HepG2 (cell line): ENCODE measurements around the gene FBRSL1. TPM values are rescaled to one million over a fixed set of nuclear protein-coding genes. Genes with fewer than 3 reads are reported as not detected.

Experiments used
- ATAC-seq: fragments of 200-7000 bp; cut with Tn5 transposase; 3 replicates; pipeline ENCODE4 v1.9.1; 2020; ENCODE audit warnings: mild to moderate bottlenecking, moderate library complexity
- BruUV-seq: library from RNA; stranded (reverse); fragments of 400-500 nt; replicated peaks from 2 replicates; lab custom pipeline; 2021; lab: Mats Ljungman, UMichigan
- CTCF ChIA-PET: fragments of 300-600 bp; formaldehyde crosslinking; extraction: SDS; loops from one replicate; lab custom pipeline; 2021; ENCODE audit warnings: low total read pairs, inconsistent platforms, low intra/inter-chr PET ratio; lab: Yijun Ruan, JAX
- POLR2A ChIA-PET: fragments of 350-600 bp; sonication (Branson Sonifier 250); formaldehyde crosslinking; loops from one replicate; lab custom pipeline; 2020; ENCODE audit warnings: antibody characterized with exemption, inconsistent platforms; lab: Yijun Ruan, JAX
- DNase-seq: peaks from one replicate; pipeline ENCODE4 v3.0.0-alpha.2; 2015; ENCODE audit warnings: low spot score
- FAIRE-seq: peaks from 3 replicates; lab custom pipeline; 2011; peaks lifted over from hg19 to GRCh38; lab: Jason Lieb, UNC
- H2AFZ ChIP-seq: one replicate; pipeline ENCODE4 v1.6.1; 2011; ENCODE audit warnings: low read length, inconsistent platforms
- H3K27ac ChIP-seq: fragments of 300-600 bp; 3 replicates; pipeline ENCODE4 v1.8.0; 2011; ENCODE audit warnings: mixed run types, mild to moderate bottlenecking, mixed read lengths, low read length, inconsistent platforms; ENCODE audit not compliant: insufficient read depth; ENCODE audit errors: extremely low read length
- H3K27me3 ChIP-seq, 2 experiments: fragments of 200-600 bp in 1 of 2; 2 replicates in 1 of 2; 3 replicates in 1 of 2; pipeline versions ENCODE4 v1.6.0 to v1.8.0; 2011; ENCODE audit warnings: low read length in 2 of 2, mild to moderate bottlenecking in 2 of 2, moderate library complexity in 2 of 2, inconsistent platforms in 1 of 2; ENCODE audit not compliant: insufficient read depth in 2 of 2, control insufficient read depth in 1 of 2
- H3K36me3 ChIP-seq, 2 experiments: fragments of 200-600 bp in 1 of 2; replicated peaks in 1 of 2; 2 replicates in 1 of 2; 3 replicates in 1 of 2; pipeline versions ENCODE4 v1.5.1 to v1.8.0; 2011; ENCODE audit warnings: low read length in 2 of 2, inconsistent platforms in 1 of 2; ENCODE audit not compliant: insufficient read depth in 2 of 2, control insufficient read depth in 1 of 2
- H3K4me1 ChIP-seq: 2 replicates; pipeline ENCODE4 v1.5.1; 2012; ENCODE audit warnings: low read length, inconsistent platforms; ENCODE audit not compliant: insufficient read depth
- H3K4me2 ChIP-seq: 2 replicates; pipeline ENCODE4 v1.6.0; 2011; ENCODE audit warnings: low read depth, low read length, inconsistent platforms
- H3K4me3 ChIP-seq, 3 experiments: fragments of 200-600 bp in 1 of 3; sonication (generic), shearing (Covaris generic) in 1 of 3; replicated peaks in 1 of 3; 2 replicates each; pipeline ENCODE4 v1.5.1; 2011 to 2016; ENCODE audit warnings: low read length in 3 of 3, inconsistent platforms in 2 of 3, low read depth in 2 of 3, mild to moderate bottlenecking in 2 of 3, control low read depth in 1 of 3, mixed read lengths in 1 of 3; ENCODE audit not compliant: insufficient read depth in 1 of 3
- H3K79me2 ChIP-seq: one replicate; pipeline ENCODE4 v1.6.1; 2011; ENCODE audit warnings: low read length, inconsistent platforms; ENCODE audit not compliant: insufficient read depth
- H3K9ac ChIP-seq: 2 replicates; pipeline ENCODE4 v1.6.0; 2011; ENCODE audit warnings: mild to moderate bottlenecking, low read depth, low read length, inconsistent platforms; ENCODE audit not compliant: insufficient read depth
- H3K9me3 ChIP-seq: 2 replicates; pipeline ENCODE4 v1.5.1; 2012; ENCODE audit warnings: mild to moderate bottlenecking, low read length
- H4K20me1 ChIP-seq: 2 replicates; pipeline ENCODE4 v1.6.0; 2011; ENCODE audit warnings: inconsistent platforms, mild to moderate bottlenecking, low read length, moderate library complexity; ENCODE audit not compliant: insufficient read depth
- CHD2 ChIP-seq: IDR thresholded peaks from 2 replicates; pipeline ENCODE4 v1.6.1; 2011; ENCODE audit warnings: low read depth, low read length, improper control_type of control experiment
- EEA1 ChIP-seq: sonication (generic); formaldehyde crosslinking; IDR thresholded peaks from 2 replicates; pipeline ENCODE4 v1.5.1; 2020; ENCODE audit warnings: mild to moderate bottlenecking, missing genetic modification reagents, borderline replicate concordance
- MAFF ChIP-seq: IDR thresholded peaks from 2 replicates; pipeline ENCODE4 v1.6.1; 2011; ENCODE audit warnings: low read depth, low read length, improper control_type of control experiment
- ZBTB38 ChIP-seq: sonication (generic); formaldehyde crosslinking; IDR thresholded peaks from 2 replicates; pipeline ENCODE4 v1.5.1; 2020; ENCODE audit warnings: mild to moderate bottlenecking, missing genetic modification reagents
- ZFP36L1 ChIP-seq: sonication (generic); formaldehyde crosslinking; IDR thresholded peaks from 2 replicates; pipeline ENCODE4 v1.8.0; 2022; ENCODE audit warnings: mild to moderate bottlenecking, missing genetic modification reagents, moderate library complexity
- ZKSCAN1 ChIP-seq: fragments of 150-350 bp; IDR thresholded peaks from 2 replicates; pipeline ENCODE4 v1.6.1; 2014; ENCODE audit warnings: low read length
- ZNF788 ChIP-seq: sonication (generic); formaldehyde crosslinking; IDR thresholded peaks from 2 replicates; pipeline ENCODE4 v1.5.0; 2020; ENCODE audit warnings: mild to moderate bottlenecking, missing genetic modification reagents, borderline replicate concordance
- ZSCAN22 ChIP-seq: sonication (generic); formaldehyde crosslinking; IDR thresholded peaks from 2 replicates; pipeline ENCODE4 v1.4.0; 2020; ENCODE audit warnings: mild to moderate bottlenecking, missing genetic modification reagents
- WGBS: methylation state at CpG from one replicate; pipeline ENCODE4 v1.1.6; 2017; ENCODE audit warnings: low lambda C conversion rate; 5-methylcytosine and 5-hydroxymethylcytosine counted together
- in situ Hi-C: cut with HindIII; loops from 2 replicates; pipeline ENCODE4 v1.10.0; 2017; ENCODE audit warnings: low pct_unique_long_range_greater_than_20kb; ENCODE audit not compliant: extremely low pct_ligation_motif_present
- intact Hi-C: fragments of 100-400 bp; cut with micrococcal nuclease; formaldehyde crosslinking; loops from one replicate; pipeline ENCODE4 v1.10.0; 2022; ENCODE audit not compliant: unreplicated experiment
- polyA plus RNA-seq, 8 experiments: library from polyadenylated mRNA; depleted of rRNA in 3 of 8; stranded (reverse) in 7 of 8; unstranded in 1 of 8; fragments of >200 nt; fragmentation: Illumina TruSeq in 4 of 8; extraction: Trizol in 4 of 8; gene quantifications; 2 replicates each; pipeline versions ENCODE4 v1.2.1 to v1.2.3, GENCODE V29; 2011 to 2016; ENCODE audit warnings: low read depth in 4 of 8, missing spikeins in 1 of 8, mixed read lengths in 1 of 8; ENCODE audit not compliant: insufficient read depth in 1 of 8
- total RNA-seq, 5 experiments: library from RNA; depleted of rRNA; stranded (reverse); fragments of >200 nt; fragmentation: Illumina TruSeq; extraction: Trizol; gene quantifications; 2 replicates each; pipeline ENCODE4 v1.2.3, GENCODE V29; 2016; ENCODE audit warnings: low read depth in 1 of 5
- TF ChIP-seq, protein P1 (sequence below), 2 experiments: sonication (generic) in 1 of 2; formaldehyde crosslinking in 1 of 2; IDR thresholded peaks; 2 replicates each; pipeline versions ENCODE4 v1.5.1 to v1.6.1; 2011 to 2020; ENCODE audit warnings: borderline replicate concordance in 1 of 2, low read depth in 1 of 2, low read length in 1 of 2, mild to moderate bottlenecking in 1 of 2, missing genetic modification reagents in 1 of 2, moderate library complexity in 1 of 2
- TF ChIP-seq, protein P2 (sequence below): sonication (generic); formaldehyde crosslinking; conservative IDR thresholded peaks from 2 replicates; pipeline ENCODE4 v1.4.0; 2020; ENCODE audit warnings: missing genetic modification reagents

The FBRSL1 gene
- total and polyA plus RNA-seq, 2 of the 13 experiments (the other 11 are each of a cell fraction or from before 2014, with no cell fraction given), result 3.6 to 7.9 TPM

DNA sequence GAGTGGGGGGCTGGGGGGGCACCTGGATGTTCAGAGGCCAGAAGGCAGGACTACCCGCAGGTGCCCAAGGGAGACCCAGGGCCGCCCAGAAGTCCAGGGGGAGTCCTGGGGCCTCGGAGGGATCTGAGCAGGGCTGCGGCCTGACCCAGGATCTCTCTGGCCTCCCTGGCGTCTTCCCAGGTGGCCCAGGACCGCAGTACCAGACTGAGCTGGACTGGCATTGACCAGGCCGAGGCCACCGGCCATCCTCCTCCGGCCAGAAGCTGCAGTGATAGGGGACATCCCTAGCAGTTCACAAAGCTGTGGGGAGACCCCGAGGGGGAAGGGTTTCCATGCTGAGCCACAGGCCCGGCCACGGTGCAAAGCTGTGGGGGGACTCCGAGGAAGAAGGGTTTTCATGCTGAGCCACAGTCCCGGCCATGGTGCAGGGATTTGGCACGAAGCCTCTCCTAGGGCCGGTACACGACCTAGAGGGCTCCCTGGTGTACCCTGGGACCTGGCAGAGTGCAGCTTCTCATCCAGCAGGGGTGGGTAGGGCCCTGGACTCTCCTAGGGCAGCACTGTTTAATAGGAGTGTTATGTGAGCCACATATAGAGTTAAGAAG, 24.4 kb downstream of the FBRSL1 start (continued):
- TF ChIP-seq, protein P1, sequence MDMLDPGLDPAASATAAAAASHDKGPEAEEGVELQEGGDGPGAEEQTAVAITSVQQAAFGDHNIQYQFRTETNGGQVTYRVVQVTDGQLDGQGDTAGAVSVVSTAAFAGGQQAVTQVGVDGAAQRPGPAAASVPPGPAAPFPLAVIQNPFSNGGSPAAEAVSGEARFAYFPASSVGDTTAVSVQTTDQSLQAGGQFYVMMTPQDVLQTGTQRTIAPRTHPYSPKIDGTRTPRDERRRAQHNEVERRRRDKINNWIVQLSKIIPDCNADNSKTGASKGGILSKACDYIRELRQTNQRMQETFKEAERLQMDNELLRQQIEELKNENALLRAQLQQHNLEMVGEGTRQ (IDR thresholded peaks at IDR 0.05; ENCODE audit: low read depth, low read length), result no peak
- TF ChIP-seq, protein P1 (CRISPR knock-in tag; IDR thresholded peaks at IDR 0.05; ENCODE audit: borderline replicate concordance), result no peak
- TF ChIP-seq ZKSCAN1 (no peak), CHD2 (no peak), MAFF (no peak), EEA1 (no peak), ZBTB38 (no peak)

DNA sequence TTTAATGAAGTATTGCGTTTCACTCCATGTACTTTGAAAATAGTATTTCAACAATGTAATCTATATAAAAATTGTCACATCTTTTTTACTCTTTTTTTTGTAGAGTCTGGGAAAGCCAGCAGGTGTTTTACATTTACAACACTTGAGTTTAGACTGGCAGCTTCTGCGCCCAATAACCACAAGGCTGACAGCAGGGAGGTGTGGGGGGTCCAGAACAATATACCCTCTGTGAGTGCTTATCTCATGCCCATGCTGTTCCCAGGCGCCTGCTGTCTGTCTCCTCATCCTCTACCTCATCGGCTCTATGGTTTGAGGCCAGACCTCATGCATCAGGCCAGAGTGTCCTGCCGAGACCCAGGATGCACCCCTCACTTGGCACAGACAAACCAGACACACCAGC, 24.9 kb downstream of the FBRSL1 start:
- H3K4me1 ChIP-seq, result peaks cover 23% of the 10 kb centered on the region
- DNase-seq (no peak), FAIRE-seq (no peak), ATAC-seq (no peak)
- no peaks in the 10 kb centered on the region for H3K27me3 ChIP-seq
- H3K9me3 ChIP-seq, result peaks cover 9% of the 10 kb centered on the region
- no peak overlapping the region for H3K4me3 ChIP-seq
- no peaks in the 10 kb centered on the region for H3K79me2 ChIP-seq
- H3K4me2 ChIP-seq, result no peak overlapping the region
- H3K9ac ChIP-seq, result no peak overlapping the region
- ChIA-PET POLR2A (no interaction called here), CTCF (no interaction called here)
- in situ Hi-C loops, result no loop called here
- 88% methylated on average over 5 of the region's 5 CpGs for WGBS
- no peak overlapping the region for H2AFZ ChIP-seq
- H3K27ac ChIP-seq, result no peak overlapping the region
- BruUV-seq, result no TSS peak
- H4K20me1 ChIP-seq, result no peaks in the 10 kb centered on the region; the same call in 1 of the 2 replicates
- H3K36me3 ChIP-seq, result peaks cover 3 to 10% of the 10 kb centered on the region in 2 experiments; a peak in 4 of 5 replicates
- intact Hi-C loops, result no loop called here
- TF ChIP-seq, protein P2, sequence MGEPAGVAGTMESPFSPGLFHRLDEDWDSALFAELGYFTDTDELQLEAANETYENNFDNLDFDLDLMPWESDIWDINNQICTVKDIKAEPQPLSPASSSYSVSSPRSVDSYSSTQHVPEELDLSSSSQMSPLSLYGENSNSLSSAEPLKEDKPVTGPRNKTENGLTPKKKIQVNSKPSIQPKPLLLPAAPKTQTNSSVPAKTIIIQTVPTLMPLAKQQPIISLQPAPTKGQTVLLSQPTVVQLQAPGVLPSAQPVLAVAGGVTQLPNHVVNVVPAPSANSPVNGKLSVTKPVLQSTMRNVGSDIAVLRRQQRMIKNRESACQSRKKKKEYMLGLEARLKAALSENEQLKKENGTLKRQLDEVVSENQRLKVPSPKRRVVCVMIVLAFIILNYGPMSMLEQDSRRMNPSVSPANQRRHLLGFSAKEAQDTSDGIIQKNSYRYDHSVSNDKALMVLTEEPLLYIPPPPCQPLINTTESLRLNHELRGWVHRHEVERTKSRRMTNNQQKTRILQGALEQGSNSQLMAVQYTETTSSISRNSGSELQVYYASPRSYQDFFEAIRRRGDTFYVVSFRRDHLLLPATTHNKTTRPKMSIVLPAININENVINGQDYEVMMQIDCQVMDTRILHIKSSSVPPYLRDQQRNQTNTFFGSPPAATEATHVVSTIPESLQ (CRISPR knock-in tag), result no peak
- TF ChIP-seq ZNF788 (CRISPR knock-in tag) (no peak), ZFP36L1 (CRISPR knock-in tag) (no peak), ZSCAN22 (CRISPR knock-in tag) (no peak)
